NCI-H2029 treated with DMSO at 0.1 percent for 48 hours (cell line): Measurements from ENCODE around the gene NHLRC4.

Experiments
- DNase-seq: peaks from one replicate; lab custom pipeline; 2025; lab: John Stamatoyannopoulos, UW

The NHLRC4 gene

DNA sequence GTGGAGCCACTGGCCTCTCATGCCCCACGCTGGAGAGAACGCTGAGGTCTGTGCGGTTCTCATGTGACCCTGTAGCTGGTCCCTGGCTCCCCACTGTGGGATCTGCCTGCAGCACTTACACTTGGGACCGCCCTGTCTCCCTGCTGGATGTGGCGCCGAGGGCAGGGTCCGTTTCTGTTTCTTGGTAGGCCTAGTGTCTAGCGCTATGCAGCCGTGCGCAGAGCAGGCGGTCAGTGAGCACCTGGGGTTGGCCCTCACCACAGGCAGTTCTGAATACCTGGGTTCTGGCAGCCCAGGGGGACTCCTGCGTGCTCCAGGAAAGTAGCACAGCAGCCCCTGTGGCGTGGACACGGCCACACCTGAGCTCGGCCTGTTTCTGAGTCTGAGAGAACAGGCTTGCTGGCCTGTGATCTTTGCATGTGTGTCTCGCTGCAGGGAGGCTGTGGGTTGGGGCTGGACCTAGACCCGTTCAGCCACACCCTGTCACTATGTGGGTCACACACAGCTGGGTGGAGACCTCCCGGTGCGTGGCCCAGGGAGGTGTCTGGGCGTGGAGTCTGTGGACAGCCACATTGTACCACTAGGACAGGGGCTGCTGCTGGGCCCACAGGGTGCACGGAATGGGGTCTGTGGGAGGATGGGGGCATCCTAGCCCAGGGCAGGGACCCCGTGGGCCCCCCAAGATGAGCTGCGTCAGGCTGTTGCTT lies 36.5 kb upstream of the NHLRC4 start:
- DNase-seq, result no peak

DNA sequence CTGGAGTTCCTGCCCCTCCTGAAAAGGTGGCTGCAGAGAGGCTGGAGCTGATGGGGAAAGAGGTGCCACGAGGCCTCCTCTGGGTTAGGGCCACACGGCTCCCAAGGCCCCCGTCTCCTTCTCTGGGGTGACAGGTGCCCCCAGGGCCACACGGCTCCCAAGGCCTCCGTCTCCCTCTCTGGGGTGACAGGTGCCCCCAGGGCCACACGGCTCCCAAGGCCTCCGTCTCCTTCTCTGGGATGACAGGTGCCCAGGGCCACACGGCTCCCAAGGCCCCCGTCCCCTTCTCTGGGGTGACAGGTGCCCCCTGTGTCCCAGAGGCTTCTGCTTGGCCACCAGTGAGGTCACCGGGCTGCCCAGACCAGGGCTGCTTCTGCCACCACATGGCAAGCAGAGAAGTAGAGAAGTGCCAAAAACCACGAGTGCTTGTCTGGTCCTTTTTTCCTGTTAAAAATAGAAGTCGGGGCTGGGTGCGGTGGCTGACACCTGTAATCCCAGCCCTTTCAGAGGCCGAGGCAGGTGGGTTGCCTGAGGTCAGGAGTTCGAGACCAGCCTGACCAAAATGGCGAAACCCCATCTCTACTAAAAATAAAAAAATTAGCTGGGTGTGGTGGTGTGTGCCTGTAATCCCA lies 35.2 kb upstream of the NHLRC4 start:
- no peak for DNase-seq

DNA sequence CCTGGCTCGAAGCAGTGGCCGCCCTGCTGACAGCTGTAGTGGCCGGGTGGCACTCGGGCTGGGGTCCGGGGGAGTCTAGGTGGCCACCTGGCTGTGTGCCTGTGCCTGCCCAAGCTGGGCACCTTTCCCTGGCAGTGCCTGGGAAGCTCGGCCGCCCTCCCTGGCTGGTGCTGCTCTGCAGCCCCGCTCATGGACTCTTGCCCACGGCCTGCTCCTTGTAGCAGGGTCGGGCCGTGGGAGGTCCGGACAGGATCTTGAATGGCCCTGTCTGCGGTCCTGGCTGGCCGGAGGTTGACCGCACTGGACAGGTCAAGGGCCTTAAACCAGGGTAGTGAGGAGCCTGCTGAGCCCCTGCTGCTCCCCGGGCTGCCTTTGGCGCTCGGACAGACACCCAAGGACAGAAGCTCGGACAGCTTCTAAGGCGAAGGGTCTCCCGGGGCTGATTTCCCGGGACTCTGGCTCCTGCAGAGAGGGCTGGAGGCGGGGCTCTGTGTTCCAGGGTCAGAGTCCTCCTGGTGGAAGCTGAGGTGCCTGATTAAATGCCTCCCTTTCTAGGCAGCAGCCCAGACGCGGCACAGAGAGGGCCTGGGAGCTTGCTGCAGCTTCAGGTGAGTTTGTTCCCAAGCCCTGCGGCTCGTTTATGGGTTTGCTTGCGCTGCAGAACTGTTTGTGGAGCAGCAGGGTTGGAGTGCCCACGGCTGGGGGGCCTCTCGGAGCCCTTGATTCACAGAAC lies 33.2 kb upstream of the NHLRC4 start:
- DNase-seq, result no peak

DNA sequence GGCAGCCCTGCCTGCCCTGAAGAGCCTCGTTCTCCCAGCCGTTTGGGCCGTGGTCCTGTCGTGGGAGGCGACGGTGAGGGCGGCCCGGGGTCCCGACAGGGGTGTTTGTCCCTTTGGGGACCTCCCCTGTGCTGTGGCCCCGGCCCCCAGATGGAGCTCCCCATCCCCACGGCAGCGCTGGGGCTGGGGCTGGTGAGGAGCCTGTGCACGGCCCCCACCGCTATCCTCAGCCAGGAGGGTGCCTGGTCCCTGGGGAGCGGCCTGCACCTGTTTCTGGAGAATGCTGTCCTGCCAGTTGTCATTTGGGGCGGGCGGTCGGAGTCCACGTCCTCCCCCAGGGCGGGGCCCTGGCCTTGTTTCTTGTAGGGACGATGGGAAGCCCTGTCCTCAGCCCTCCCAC lies 32.7 kb upstream of the NHLRC4 start:
- no peak for DNase-seq

DNA sequence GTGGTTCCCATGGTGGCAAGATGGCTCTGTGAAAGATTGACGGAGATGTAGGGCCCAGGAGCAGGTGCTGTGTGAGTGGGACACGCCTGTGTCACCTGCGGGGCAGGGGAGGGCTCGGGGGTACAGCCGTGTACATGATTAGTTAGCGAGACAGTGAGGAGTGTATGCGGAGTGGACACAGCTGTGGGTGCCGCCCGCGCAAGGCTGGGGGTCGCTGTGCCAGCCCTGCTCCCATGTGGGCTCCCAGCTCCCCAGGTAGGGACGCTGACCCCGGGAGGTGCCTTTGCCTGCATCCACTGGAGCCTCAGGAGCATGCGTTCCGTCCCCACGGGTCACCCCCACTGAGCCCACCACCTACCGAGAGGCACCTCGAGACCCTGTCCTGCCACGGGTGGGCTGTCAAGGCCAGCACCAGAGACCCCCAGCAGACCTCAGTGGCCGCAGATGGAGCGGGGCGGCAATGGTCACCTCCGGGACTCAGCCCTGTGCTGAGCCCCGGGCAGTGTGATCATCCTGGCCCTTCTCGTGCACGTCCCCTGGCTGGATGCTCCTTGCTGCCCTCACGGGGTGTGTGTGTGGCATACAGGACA lies 31.9 kb upstream of the NHLRC4 start:
- no peak for DNase-seq

DNA sequence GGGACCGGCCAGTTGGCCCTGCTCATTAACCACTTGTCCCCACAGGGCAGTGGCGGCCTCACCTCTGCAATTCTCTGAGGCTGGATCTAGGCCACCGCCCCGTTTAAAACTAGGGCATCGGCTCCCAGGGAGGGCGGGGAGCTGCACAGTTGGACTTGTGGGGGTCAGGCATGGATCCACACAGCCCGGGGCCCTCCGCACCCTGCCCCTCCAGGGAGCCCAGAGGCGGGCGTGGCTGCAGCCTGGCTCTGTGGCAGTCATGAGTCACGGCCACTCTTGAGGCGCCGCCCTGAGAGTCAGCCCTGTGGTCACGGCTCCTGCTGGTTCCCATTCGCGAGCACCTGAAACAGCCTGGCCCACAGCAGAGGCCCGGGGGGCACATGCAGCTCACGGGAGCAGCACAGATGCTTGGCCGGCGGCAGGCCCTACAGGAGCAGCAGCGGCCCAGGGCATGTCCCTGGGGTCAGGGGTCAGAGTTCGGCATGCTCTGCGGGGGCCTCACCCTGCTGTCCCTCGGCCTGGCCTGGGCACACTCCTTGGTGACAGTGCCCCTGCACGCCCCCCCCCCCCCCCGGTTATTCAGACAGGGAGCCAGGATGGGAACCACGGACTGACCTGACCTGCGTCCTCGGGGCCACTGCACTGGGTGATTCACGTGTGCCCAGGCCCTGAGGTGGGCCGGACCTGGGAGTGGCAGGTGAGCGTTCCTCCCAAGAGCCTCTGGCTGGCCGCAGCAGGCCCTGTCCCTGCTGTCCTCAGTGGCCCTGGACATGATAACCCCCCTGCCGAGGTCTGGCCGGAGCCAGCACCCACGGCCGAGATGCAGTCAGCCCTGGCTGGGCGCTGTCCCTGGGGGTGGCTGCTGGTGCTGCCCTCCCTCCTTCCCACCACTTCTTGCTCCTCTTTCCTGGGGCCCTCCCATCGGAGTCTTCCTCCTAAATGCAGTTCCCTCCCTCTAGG lies 31.1 kb upstream of the NHLRC4 start:
- DNase-seq, result no peak

DNA sequence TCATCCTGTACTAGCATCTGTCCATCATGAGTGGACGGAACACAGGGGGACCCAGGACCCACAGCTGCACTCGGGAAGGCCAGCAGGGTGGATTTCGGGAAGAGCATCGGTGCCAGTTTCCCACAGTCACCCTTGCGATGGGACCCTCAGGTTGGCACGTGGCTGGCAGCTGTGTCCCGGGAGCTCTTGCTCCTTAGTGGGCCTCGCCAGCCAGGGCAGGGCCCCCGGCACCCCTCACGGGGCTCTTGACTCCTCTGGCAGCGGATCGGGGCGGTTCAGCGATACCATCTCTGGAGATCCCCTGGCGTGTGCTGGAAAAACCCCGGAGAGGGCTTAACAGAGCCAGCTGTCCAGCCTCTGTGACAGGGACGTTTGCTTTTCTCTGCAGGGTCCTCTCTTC lies 30.1 kb upstream of the NHLRC4 start:
- no peak for DNase-seq

DNA sequence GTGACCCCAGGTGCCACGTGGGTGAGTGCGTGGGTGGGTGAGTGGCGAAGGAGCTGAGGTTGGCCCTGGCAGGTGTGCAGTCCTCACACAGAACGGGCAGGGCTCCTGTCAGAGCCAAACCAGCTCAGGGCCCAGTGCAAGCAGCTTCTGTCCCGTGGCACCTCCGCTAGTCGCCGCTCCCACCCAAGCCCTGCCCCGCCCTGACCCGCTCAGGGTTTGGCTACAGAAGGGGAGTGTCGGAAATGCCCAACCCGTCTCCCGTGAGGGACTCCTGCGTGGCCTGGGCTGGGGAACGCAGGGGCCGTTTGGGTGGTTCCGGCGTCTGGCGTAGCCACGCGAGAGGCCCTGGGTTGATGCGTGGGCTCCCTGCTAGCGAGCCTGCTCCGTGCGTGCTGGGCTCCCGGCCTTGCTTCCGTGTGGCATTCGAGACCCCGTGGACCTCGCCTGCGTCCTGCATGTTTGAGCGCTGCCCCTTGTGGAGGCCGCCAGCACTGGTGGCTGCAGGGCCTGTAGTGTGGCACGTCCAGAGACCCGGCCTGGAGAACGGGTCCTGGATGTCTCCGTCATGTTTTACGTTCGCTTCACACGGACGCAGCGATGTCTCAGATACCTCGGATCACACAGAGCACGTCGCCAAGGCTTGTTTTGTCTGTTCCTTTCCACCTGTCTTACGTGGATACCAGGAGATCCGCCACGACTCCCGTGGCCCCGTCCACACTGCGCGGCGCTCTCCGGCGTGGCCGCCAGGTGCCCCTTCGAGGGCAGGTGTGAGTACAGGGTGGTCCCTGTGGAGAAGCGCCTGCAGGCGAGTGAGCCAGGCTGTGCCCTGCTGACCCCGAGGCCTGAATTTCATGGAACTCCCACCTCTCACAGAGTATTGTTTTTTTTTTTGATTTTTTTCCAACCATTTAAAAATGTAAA lies 29.1 kb upstream of the NHLRC4 start:
- no peak for DNase-seq

DNA sequence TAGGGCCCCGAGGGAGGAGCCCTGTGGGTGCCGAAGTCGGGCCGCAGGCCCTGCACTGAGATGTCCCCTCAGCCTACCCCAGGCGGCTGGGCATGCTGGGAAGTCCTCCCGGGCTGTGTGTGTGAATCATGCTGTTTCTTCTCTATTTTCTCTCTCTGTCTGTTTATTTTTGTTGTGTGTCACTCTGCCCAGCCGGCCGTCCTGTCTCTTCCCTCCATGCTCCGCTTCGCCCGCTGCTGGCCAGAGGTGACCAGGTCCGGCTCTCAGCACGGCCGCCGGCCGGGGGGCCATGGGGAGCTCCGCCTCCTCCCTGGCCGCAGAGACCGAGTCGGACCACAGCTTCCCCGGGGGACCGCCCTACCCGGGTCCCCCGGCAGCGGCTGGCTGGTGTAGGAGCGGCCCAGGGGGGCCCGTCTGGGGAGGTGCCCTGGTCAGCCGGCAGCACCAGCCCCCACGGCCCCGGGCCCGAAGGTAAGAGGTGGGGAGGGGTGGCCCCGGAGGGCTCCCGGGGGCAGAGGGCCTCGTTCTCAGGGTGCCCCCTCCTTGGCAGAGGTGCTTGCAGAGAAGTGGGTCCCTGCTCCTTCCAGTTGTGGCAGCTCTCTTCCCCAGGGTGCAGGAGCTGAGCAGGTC lies 26.8 kb upstream of the NHLRC4 start:
- no peak for DNase-seq

DNA sequence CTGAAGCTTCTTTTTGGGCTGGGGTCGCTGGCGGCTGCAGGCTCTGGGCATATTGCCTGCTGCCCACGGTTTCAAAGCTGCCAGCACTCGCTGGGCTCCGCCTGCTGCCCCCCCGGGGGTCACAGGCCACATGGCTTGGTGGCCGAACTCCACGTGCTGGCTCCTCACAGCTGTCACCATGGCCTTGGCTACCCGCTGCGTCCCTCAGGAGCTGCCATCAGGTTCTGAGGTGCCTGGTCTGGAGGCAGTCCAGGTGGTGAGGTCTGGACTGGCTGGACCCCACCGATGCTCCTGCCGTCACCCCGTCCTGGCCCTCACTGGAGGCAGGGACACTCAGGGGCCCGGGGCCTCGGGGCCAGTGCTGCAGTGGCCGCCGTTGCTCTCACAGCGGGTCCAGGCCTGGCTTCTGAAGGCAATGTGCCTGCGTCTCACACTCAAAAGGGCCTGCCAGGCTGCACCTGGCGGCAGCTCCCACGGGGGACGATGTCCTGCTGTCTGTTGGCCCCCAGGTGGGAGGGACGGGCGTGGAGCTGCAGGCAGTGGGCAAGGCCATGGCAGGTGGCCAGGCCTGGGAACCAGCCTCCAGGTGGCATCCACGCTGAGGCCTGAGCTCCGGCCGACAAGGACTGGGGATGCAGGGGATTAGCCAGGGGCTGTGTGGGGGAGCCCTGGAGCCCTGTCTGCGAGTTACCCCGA lies 26.0 kb upstream of the NHLRC4 start:
- no peak for DNase-seq

DNA sequence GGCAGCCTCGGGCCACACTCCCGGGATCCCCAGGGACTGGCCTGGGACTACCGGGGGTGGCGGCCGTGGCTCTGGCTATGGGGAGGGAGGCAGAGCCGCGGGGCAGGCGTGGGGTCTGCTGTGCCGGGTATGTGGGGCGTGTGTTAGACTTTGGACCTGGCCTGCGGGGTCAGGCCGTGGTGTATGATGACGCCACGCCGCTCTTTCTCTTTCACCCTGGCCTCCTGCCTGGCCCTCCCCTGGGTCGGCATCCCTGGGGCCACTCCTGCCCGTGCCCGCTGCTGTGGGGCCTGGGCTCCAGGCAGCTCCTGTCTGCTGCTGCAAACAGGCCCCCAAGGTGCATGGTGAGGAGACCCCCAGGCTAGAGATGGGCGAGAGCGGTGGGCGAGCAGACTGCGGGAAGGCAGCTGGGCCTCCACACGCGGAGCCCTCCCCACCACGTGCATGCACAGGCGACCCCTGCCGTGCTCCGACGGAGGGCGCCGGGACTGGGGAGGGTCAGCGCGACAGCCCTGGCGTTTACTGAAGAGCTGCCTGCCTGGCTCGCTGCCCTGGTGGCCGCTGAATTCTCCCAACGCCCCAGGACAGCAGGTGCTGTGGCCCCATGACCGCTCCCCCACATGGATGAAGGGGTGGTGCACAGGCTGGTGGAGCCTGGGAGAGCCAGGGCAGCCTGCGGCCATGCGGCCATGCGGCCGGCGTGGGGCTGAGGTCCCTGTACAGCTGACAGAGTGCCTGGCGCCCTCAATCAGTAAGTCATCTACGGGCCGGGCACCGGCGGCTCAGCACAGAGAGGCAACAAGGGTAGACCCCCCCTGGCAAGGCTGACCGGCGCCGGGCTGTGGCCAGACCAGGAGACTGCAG lies 23.3 kb upstream of the NHLRC4 start:
- no peak for DNase-seq

DNA sequence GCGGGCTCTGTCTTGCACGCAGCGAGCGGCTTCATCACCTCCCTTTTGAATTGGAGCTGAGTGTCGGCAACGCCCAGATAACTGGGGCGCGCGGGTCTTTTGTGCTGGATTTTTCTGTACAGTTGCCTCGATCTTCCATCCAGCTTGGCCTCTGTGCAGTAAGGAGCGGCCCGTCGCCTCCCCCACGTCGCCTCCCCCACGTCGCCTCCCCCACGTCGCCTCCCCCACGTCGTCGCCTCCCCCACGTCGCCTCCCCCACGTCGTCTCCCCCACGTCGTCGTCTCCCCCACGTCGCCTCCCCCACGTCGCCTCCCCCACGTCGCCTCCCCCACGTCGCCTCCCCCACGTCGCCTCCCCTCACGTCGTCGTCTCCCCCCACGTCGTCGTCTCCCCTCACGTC lies 22.3 kb upstream of the NHLRC4 start:
- DNase-seq, result no peak

DNA sequence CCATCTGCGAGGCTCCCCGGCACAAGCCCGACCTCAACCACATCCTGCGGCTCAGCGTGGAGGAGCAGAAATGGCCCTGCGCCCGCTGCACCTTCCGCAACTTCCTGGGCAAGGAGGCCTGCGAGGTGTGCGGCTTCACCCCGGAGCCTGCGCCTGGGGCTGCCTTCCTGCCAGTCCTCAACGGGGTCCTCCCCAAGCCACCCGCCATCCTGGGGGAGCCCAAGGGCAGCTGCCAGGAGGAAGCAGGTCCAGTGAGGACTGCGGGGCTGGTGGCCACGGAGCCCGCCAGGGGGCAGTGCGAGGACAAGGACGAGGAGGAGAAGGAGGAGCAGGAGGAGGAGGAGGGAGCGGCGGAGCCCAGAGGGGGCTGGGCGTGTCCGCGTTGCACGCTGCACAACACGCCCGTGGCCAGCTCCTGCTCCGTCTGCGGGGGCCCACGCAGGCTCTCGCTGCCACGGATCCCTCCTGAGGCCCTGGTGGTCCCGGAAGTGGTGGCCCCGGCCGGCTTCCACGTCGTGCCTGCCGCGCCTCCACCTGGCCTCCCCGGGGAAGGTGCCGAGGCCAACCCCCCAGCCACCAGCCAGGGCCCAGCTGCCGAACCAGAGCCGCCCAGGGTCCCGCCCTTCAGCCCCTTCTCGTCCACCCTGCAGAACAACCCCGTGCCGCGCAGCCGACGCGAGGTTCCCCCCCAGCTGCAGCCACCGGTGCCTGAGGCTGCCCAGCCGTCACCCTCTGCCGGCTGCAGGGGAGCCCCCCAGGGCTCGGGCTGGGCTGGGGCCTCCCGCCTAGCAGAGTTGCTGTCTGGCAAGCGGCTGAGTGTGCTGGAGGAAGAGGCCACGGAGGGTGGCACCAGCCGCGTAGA lies 19.7 kb upstream of the NHLRC4 start:
- DNase-seq, result no peak

DNA sequence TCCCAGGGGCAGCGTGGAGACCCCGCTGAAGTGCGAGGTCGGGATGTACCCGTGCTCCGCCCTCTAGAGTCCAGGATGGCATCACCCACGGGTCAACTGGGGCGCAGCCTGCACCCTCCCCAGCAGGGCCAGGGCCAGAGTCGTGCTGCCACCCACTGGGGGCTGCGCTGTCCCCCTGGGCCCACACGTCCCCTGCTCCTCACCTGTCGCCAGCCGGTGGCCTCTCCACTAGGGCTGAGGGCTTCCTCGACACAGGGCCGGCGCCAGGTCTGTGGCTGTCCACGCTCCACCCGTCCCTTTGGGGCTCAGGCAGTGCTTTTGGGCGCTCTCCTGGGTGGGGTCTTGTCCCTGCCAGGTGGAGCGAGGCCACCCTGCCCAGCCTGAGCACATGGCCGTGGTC lies 18.2 kb upstream of the NHLRC4 start:
- DNase-seq, result no peak

DNA sequence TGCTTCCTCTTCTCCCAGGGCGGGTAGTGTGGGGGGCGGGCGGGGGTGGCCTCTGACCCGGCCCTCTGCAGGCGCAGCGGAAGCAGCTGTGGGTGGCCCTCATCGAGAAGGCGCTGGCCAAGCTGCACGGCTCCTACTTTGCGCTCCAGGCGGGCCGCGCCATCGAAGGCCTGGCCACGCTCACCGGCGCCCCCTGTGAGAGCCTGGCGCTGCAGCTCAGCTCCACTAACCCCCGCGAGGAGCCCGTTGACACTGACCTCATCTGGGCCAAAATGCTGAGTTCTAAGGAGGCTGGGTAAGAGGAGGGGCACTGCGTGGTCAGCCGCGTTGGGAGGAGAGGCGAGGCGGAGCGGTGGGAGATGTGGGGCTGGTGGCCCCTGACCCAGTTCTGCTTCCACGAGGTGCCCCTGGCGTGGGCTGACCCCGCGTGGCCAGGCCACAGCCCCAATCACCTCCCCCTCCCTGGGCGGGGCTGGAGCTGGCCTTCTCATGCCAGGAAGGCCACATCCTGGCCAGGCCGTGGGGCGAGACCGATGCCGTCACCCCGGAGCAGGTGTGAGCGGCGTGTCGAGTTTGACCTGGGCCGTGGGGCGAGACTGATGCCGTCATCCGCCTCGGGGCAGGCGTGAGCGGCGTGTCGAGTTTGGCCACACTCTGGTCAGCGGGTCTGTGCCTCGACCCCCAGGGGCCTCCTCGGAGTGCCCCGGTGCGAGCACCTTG lies 17.1 kb upstream of the NHLRC4 start:
- no peak for DNase-seq

DNA sequence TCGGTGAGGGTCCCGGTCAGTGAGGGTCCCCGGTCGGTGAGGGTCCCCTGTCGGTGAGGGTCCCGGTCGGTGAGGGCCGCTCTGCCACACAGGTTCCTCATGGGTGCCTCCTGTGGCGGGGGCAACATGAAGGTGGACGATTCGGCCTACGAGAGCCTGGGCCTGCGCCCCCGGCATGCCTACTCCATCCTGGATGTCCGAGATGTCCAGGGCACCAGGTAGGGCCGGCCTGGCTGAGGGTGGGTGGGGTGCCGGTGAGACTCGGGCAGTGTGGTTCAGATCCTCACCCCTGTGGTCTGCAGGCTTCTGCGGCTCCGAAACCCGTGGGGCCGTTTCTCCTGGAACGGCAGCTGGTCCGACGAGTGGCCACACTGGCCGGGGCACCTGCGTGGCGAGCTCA lies 15.6 kb upstream of the NHLRC4 start:
- DNase-seq, result no peak

DNA sequence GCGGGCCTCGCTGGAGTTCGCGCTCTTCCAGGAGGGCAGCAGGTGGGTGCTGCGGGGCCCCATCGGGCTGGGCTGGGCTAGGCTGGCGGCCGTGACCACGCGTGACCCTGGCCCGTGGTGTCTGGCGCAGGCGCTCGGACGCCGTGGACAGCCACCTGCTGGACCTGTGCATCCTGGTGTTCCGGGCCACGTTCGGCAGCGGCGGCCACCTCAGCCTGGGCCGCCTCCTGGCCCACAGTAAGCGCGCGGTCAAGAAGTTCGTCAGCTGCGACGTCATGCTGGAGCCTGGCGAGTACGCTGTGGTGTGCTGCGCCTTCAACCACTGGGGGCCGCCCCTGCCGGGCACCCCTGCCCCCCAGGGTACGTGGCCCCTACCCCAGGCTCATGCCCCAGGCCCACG lies 14.6 kb upstream of the NHLRC4 start:
- DNase-seq, result no peak
